GM18519 (cell line): ENCODE results near the gene UNG.
"Not testable (repeated sequence)": the region's sequence is repeated elsewhere in the genome, so short reads cannot be mapped to it uniquely, and the experiment has no call there.

Experiments
- ATAC-seq: cut with Tn5 transposase; IDR thresholded peaks from one replicate; pipeline ENCODE4 v1.9.1; 2021; ENCODE audit warnings: mild to moderate bottlenecking, moderate library complexity; ENCODE audit not compliant: unreplicated experiment, low FRiP score

UNG gene

DNA sequence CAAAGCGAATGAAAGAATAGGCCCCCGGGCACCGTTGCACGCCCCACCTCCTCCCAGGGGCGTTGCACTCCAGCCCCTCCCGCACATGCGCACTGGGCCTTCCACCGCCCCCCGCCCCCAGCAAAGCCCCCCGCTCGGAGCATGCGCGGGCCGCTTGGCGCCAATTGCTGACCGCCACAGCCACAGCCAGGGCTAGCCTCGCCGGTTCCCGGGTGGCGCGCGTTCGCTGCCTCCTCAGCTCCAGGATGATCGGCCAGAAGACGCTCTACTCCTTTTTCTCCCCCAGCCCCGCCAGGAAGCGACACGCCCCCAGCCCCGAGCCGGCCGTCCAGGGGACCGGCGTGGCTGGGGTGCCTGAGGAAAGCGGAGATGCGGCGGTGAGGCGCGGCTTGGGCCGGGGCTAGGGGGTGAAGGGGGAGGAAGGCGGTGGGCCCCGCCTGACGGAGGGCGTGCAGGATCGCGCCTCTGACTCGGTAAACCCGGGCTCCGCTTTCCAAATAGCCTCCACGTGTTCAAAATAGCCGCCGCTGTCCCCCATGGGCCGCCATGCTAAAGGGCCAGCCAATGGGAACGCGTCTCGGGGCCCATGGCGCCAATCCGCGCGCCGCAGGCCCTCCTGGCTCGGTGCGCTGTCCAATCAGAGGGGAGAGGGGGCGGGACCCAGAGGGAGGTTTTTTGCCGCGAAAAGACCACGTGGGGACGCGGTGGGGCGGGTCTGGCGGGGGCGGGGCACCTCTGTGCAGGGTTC, at the start of gene UNG:
Gene UNG (plus strand): TSS at position 163 of the 748 bp plus-strand sequence. CDS start 83 bp downstream, at position 246.
- peak; percentile 73 for ATAC-seq

DNA sequence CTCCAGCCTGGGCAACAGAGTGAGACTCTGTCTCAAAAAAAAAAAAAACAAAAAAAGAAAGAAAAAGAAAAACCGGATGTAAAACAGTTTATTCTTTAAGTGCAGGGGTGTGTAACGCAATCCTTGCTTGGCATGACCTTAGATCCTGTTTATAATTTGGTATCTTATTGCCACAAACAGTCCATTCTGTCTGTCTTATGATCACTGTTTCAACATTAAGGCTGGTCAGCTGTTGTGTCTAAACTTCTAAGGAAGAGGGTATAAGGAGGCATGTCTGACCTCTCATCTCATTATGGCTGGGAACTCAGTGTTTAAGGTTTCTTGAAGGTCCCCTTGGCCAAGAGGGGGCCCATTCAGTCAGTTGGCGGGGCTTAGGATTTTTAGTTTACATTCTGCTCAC, 48.7 kb upstream of the UNG start:
- not testable (repeated sequence) for ATAC-seq

DNA sequence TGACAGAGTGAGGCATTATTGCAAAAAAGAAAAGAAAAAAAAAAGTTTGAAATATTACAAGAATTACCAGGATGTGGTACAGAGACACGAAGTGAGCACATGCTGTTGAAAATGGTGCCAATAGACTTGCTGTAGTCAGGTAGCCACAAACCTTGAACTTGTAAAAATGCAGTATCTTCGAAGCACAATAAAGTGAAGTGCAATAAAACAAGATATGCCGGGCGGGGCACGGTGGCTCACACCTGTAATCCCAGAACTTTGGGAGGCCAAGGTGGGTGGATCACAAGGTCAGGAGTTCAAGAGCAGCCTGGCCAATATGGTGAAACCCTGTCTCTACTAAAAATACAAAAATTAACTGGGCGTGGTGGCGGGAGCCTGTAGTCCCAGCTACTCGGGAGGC, 47.6 kb upstream of the UNG start:
- not testable (repeated sequence) for ATAC-seq

- ATAC-seq, result peak; percentile 3
Observed at GRCh38 chr12:109052097-109052413, 45.3 kb upstream of the UNG start.

DNA sequence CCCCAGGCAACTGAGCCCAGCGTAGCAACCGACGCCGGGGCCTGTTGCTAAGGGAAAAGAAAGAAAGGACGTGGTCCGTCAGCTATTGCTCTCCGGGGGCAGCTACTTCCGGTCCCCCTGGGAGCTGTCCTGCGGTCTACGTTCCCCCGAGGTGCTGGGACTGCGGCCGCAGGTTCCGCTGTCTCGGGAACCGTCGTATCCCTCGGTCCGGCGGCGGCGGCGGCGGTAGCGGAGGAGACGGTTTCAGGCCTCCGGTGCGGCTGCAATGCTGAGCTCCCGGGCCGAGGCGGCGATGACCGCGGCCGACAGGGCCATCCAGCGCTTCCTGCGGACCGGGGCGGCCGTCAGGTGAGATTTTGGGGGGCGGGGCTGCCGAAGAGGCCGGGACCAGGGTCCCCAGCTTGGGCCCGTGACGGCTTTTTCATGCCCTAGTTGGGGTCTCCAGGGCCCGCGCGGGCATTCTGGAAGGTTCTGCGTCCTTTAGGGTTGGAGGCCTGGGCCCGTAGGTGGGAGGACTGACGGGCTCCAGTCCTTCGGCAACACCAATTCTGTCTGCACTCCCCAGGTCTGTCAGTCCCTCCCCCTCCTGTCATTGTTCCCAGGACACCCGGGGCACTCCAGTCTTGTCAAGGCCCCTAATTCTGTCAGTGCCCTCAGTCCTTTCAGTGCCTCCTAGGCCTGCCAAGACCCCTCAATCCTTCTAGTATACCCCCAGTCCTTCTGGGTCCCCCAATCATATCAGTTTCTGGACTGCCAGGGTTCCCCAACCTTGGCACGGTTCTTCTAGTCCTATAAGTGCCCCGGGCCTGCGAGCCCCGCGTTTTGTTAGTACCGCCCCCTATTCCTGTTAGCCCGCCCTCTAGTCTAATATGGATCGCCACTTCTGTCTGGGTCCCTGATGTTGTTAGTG, 44.7 kb upstream of the UNG start, which contains the start of gene USP30:
Gene USP30 (plus strand): TSS at position 163 of the 910 bp plus-strand sequence. CDS start 103 bp downstream, at position 266.
- ATAC-seq, result peak; percentile 55

GRCh38 chr12:109053382-109054123, 43.8 kb upstream of the UNG start:
- ATAC-seq, result peak; percentile 37

DNA sequence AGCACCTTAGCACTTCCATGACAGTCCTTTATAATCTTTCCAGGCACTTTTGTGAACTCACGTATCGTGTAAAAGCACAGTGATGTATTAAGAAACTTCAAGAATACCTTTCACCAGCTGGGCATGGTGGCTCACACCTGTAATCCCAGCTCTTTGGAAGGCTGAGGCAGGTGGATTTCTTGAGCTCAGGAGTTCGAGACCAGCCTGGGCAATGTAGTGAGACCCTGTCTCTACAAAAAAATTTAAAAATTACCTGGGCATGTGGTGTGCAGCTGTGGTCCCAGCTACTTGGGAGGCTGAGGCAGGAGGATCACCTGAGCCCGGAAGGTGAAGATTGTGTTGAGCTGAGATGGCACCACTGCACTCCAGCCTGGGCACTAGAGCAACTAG, 43.3 kb upstream of the UNG start:
- not testable (repeated sequence) for ATAC-seq

DNA sequence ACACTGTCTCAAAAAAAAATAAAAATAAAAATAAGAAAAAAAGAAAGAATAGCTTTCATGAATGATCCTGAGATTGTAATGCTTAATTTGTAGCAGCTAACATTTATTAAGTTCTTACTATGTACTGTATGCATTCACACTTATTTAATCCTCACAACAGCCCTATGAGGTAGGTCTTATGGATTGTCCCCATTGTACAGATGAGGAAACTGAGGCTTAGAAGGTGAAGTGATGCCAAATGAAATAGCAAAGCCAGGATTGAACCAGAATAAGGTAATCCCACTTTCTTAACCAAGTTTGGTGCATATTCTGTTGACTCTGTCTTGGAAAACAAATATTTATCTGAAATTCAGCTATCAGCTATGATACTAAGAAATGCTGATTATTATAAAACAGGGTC, 42.9 kb upstream of the UNG start:
- ATAC-seq, result no peak

DNA sequence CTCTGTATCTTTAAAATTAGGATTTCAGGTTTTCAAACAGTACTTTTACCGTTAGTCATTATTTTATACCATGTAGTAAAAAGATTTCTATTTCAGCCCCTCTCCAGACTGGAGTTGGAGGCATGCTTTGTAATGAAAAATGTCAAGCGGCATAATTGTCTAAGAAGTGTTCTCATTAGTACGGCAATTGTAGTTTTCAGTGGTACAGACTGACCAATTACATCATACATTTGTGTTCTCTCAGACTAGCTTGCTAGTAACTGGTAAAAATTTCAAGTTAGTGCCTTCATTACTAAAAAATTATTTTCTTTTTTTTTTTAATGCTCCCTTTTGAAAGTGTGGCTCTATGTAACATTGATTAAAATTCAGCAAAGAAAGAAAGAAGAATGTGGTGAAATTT, 40.5 kb upstream of the UNG start:
- no peak for ATAC-seq

DNA sequence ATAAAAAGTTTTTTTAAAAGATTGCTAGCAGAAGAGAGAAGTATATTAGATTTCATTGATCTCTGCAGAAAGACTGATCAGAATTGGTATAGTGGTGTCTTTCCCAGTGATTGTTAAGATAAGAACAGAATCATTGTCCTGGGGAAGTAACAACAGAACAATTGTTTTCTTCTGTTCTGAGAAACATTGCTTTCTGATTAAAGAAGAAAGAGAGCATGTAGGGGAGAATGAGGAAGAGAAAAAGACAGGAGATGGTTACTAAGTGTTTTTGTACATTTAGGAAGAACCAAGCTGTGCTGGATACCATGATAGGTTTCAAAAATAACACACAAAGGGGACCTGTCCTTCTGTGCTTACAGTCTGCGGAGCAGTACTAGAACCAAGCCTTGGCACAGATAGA, 40.0 kb upstream of the UNG start:
- no peak for ATAC-seq

DNA sequence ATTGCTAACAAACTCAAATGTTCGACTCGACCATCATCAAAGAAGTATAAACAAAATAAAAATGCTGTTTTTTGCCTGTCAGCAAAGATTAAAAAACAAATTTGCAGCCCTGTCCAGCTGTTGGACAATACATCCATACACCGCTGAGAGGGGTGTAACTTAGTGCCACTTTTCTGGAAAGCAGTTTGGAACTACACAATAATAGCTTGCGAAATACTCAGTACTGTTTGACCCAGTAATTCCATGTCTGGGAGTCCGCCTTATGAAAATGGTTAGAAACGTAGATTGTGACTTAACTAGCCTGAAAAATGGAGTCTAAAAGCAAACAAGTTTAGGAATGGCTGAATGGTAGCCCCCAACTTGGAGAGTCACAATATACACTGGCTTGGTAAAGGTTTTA, 38.6 kb upstream of the UNG start:
- ATAC-seq, result no peak

- ATAC-seq, result no peak
Observed at GRCh38 chr12:109064143-109064542, 33.3 kb upstream of the UNG start.

DNA sequence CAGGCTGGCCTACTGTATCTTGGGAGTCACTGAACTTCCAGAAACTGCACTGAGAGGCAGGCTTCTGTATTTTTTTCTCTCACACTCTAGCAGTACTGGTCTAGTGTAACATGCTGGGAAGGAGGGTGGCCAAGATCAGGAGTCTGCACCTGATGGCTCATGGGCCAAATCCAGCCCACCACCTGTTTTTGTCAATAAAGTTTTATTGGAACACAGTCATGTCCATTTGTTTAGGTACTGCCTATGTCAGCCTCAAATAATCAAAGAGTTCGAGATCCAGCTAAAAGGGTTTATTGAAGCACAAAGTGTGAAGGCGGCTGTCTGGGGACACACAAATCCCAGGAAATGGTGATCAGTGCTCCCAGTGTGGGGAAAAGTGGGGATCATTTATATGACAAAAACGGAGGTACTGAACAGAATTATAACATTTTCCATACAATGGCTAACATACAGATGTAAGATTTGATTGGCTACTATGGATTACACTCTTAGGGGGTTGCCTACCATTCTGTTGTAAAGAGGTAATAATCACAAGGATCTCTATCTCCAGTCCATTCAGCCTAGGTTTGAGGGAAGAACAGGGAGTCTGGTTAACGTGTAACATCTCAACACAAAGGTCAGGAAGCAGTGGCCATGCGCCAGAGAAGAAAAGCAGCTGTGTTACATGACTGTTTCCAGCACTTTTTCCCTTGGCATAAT, 32.1 kb upstream of the UNG start:
- ATAC-seq, result no peak

DNA sequence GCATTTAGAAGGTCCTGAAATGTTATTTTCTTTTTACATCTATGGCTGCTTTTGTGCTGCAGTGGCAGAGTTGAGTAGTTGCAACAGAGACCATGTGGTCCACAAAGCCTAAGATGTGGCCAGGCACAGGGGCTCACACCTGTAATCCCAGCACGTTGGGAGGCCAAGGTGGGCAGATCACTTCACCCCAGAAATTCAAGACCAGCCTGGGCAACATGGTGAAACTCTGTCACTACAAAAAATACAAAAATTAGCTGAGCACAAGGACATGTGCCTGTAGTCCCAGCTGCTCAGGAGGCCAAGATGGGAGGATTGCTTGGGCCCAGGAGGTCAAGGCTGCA, 31.6 kb upstream of the UNG start:
- no peak for ATAC-seq

DNA sequence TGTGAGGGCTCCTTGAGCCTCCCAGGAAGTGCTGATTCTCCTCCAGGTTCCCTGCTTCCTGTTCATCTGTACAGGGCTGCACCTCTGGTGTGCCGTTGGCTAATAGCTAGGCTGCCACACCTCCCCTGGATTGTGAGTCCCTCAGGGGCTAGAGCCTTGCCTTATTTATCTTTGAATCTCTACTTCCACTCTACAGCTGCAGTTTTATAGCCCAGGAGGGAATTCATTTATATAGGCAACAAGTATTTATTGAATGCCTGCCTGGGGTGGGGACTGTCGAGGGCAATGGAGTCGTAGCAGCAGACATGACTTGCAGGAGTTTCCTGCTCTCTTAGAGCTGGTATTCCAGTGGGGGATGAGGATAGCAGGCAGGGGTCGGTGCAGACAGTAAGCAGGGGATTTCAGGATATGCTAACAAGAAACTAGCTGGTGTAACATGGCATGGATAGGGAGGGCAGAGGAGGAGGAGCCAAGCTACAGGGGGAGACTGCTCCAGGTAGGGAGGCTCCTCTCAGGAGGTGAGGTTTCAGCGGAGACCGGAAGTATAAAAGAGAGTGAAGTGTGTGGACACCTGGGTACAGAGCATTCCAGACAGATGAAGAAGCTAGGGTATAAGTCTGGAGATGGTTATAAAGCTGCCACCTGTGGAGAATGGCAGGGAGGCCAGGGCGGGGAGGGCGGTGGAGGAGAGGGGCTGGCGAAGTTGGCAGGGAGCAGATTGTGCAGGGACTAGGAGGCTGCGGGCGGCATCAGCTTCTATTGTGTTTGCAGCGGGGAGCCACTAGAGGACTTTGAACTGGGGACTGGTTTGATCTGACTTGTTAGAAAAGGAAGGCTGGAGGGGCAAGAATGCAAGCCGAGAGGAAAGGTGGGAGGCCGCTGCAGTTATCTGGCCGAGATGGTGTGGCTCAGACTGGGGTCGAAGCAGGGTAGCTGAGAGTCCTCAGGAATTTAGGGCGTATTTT, 27.8 kb upstream of the UNG start:
- no peak for ATAC-seq

GRCh38 chr12:109074866-109075265, 22.5 kb upstream of the UNG start:
- ATAC-seq, result no peak

GRCh38 chr12:109082751-109083150, 14.6 kb upstream of the UNG start:
- ATAC-seq, result no peak

DNA sequence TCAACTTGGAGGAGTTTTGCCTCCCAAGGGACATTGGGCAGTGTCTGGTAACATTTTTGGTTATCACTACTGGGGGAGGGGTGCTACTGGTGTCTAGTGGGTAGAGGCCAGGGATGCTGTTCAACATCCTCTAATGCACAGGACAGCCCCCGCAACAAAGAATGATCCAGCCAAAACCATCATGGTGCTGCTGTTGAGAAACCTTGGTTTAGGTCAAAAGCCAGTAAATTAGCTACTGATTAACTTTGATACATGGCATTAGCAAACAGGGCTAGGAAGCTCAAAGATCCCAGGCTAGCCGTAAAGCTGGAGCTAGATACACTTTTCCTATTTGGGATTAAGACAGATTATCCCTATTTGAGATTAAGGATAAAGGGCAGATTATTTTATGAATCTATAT, 13.0 kb upstream of the UNG start:
- ATAC-seq, result no peak

GRCh38 chr12:109085590-109085989, 11.8 kb upstream of the UNG start:
- ATAC-seq, result no peak
